Ishikawa (cell line): ENCODE data around the gene ITLN2.

Experiments used
- CEBPB ChIP-seq: IDR thresholded peaks from 2 replicates; pipeline ENCODE4 v1.6.1; 2012
- CREB1 ChIP-seq: IDR thresholded peaks from 2 replicates; pipeline ENCODE4 v1.6.1; 2012; ENCODE audit warnings: low read depth
- EGR1 ChIP-seq: IDR thresholded peaks from 2 replicates; pipeline ENCODE4 v1.6.1; 2012
- EP300 ChIP-seq: IDR thresholded peaks from 2 replicates; pipeline ENCODE4 v1.6.1; 2012; ENCODE audit warnings: borderline replicate concordance
- FOXM1 ChIP-seq: IDR thresholded peaks from 2 replicates; pipeline ENCODE4 v1.6.1; 2012; ENCODE audit warnings: low read depth, borderline replicate concordance
- MAX ChIP-seq: IDR thresholded peaks from 2 replicates; pipeline ENCODE4 v1.6.1; 2012
- NFIC ChIP-seq: IDR thresholded peaks from 2 replicates; pipeline ENCODE4 v1.6.1; 2012
- RAD21 ChIP-seq: IDR thresholded peaks from 2 replicates; pipeline ENCODE4 v1.6.1; 2012; ENCODE audit warnings: low read depth
- REST ChIP-seq: IDR thresholded peaks from 2 replicates; pipeline ENCODE4 v1.6.1; 2012; ENCODE audit warnings: low read depth, mild to moderate bottlenecking
- TAF1 ChIP-seq: IDR thresholded peaks from 2 replicates; pipeline ENCODE4 v1.6.1; 2012; ENCODE audit warnings: low read depth, mild to moderate bottlenecking
- TCF12 ChIP-seq: IDR thresholded peaks from 2 replicates; pipeline ENCODE4 v1.6.1; 2012; ENCODE audit warnings: low read depth
- TEAD4 ChIP-seq: IDR thresholded peaks from 2 replicates; pipeline ENCODE4 v1.6.1; 2012
- USF1 ChIP-seq: IDR thresholded peaks from 2 replicates; pipeline ENCODE4 v1.6.1; 2012
- YY1 ChIP-seq: IDR thresholded peaks from 2 replicates; pipeline ENCODE4 v1.6.1; 2012; ENCODE audit warnings: low read depth
- ZBTB7A ChIP-seq: IDR thresholded peaks from 2 replicates; pipeline ENCODE4 v1.6.1; 2012; ENCODE audit warnings: low read depth

Gene ITLN2

DNA sequence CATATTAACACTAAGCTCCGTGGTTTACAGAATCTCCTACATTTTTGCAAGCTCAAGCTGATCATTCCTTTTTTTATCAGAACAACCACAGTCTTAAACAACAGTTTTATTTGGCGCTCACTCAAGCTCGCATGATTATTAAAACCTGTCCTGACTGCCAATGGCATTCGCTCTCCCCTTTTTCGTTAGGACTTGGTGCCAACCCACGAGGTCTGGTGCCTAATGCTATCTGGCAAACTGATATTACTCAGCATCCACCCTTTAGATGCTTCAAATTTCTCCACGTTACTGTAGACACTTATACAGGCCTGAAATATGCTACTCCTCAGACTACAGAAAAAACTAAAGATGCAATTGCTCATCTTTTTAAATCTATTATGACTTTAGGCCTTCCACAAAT, 46.6 kb downstream of the ITLN2 start:
- TF ChIP-seq ZBTB7A: no peak
- TF ChIP-seq REST: no peak
- no peak for TF ChIP-seq CEBPB
- TF ChIP-seq USF1: no peak
- no peak for TF ChIP-seq NFIC
- TF ChIP-seq YY1: no peak
- TF ChIP-seq CREB1: no peak
- TF ChIP-seq FOXM1: no peak
- no peak for TF ChIP-seq MAX
- TF ChIP-seq RAD21: no peak
- TF ChIP-seq EP300: no peak
- TF ChIP-seq TEAD4: no peak
- TF ChIP-seq TCF12: no peak
- TF ChIP-seq TAF1: no peak
- TF ChIP-seq EGR1: no peak

DNA sequence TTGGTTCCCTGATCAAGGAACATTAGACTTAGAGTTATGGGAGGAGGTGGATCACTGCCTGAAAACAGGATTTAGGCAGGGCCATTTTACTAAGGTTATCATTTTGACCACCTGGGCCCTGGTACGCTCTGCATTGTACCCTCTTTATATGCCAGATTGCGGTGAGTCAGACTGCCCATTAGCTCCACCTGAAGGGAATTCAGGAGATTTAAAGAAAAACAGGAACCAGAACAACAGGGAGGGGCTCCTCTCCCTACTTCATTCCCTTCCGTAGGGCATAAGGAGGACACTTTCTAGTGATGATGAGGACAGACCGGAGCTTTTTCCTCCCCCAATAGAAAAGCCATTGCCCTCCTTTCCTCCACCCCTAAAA, 49.0 kb downstream of the ITLN2 start:
- TF ChIP-seq CREB1 (no peak), NFIC (no peak), REST (no peak), TEAD4 (no peak), RAD21 (no peak), CEBPB (no peak), EGR1 (no peak), EP300 (no peak), ZBTB7A (no peak), YY1 (no peak), FOXM1 (no peak), TCF12 (no peak), MAX (no peak), USF1 (no peak), TAF1 (no peak)

GRCh38 chr1:160904783-160905616, 49.6 kb downstream of the ITLN2 start:
- TF ChIP-seq TCF12: no peak
- TF ChIP-seq CREB1: no peak

DNA sequence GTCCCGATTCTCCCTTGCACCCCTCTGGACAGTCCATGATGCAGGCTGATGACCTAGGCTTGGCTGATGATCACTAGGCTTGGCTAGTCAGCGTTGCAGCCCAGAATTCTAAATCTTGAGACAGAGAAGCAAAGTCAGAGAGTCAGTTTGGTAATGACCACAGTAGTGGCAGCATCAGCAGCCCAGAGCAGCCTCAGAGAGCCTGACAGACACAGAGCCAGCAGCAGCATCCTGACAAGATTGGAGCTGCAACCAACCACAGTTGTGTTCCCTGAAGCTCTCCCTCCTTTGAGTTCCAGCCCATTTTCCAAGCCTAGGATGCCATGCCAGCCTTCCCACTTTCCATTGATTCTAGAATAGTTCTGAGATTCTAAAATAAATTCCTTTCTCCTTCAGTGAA, 52.8 kb downstream of the ITLN2 start:
- TF ChIP-seq CEBPB (no peak), EP300 (no peak), TCF12 (no peak), MAX (no peak), EGR1 (no peak), NFIC (no peak), YY1 (no peak), TAF1 (no peak), USF1 (no peak)
